Measurements from ENCODE around the gene MELK.
"Not testable (repeated sequence)": the region's sequence is repeated elsewhere in the genome, so short reads cannot be mapped to it uniquely, and the experiment has no call there.

Gene MELK

DNA sequence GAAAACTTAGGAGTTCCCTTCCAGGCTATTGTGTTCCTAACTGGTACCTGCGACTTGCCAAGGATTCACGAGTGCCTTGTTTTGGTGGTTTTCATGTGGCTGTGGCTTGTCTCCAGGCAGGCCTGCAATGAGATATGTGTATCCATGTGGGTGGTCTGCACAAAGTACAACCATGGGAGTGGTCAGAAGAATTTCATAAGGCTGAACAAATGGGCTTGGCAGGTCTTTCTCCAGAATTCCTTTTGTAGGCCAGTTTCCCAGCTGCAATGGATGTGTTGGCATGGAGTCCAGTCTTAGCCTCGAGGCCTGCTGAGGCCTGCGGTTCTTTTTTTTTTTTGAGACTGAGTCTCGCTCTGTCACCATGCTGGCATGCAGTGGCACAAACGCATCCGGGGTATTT is 28.8 kb upstream of the MELK start:
- TF ChIP-seq SUZ12 (IDR thresholded peaks at IDR 0.05; ENCODE audit: extremely low read depth, insufficient read depth, insufficient read length), result no peak
- TF ChIP-seq YY1 (IDR thresholded peaks at IDR 0.05; ENCODE audit: insufficient read depth, insufficient read length), result no peak
- TF ChIP-seq ZNF274 (IDR thresholded peaks at IDR 0.05; ENCODE audit: low read depth, low read length), result no peak
- H3K9me3 ChIP-seq (ENCODE audit: insufficient read depth, low read length), result no peaks in the 10 kb centered on the region
- no peaks in the 10 kb centered on the region for H3K27me3 ChIP-seq (ENCODE audit: insufficient read depth, insufficient read length)
- no peak overlapping the region for H3K4me3 ChIP-seq (ENCODE audit: insufficient read length, low read depth)
- H3K36me3 ChIP-seq (ENCODE audit: insufficient read depth, insufficient read length, low read length), result no peaks in the 10 kb centered on the region
- DNase-seq (ENCODE audit: low read depth, low spot score), result no peak
- peaks cover 2% of the 10 kb centered on the region for H3K4me1 ChIP-seq (ENCODE audit: insufficient read depth, insufficient read length)
- H3K9ac ChIP-seq (ENCODE audit: insufficient read length, low read depth), result no peak overlapping the region

DNA sequence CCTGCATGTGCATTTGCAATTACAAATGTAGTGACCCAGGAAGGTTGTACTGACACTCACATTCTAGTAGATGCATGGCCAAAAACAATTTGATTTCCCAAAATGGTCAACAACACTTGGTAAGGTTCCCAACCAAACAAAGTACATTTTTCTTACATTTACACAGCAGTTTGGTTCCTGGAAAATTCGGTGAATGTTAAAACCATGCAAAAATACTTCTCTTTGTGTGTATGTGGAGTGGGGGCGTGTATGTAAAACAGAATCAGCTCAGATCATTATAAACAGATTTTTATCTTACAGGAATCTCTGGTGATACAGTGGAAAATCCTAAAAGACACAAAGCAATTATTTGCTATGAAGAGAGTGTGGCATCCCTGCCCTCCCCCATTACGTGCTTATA is 25.1 kb upstream of the MELK start:
- Histone ChIP-seq H3K36me3 (ENCODE audit: insufficient read depth, insufficient read length, low read length) (no peaks in the 10 kb centered on the region), H3K27me3 (ENCODE audit: insufficient read depth, insufficient read length) (no peaks in the 10 kb centered on the region), H3K9ac (ENCODE audit: insufficient read length, low read depth) (no peak overlapping the region), H3K9me3 (ENCODE audit: insufficient read depth, low read length) (no peaks in the 10 kb centered on the region), H3K4me1 (ENCODE audit: insufficient read depth, insufficient read length) (no peaks in the 10 kb centered on the region), H3K4me3 (ENCODE audit: insufficient read length, low read depth) (no peak overlapping the region)
- no peak for TF ChIP-seq YY1 (IDR thresholded peaks at IDR 0.05; ENCODE audit: insufficient read depth, insufficient read length)
- no peak for TF ChIP-seq SUZ12 (IDR thresholded peaks at IDR 0.05; ENCODE audit: extremely low read depth, insufficient read depth, insufficient read length)
- no peak for TF ChIP-seq ZNF274 (IDR thresholded peaks at IDR 0.05; ENCODE audit: low read depth, low read length)
- DNase-seq (ENCODE audit: low read depth, low spot score), result no peak

DNA sequence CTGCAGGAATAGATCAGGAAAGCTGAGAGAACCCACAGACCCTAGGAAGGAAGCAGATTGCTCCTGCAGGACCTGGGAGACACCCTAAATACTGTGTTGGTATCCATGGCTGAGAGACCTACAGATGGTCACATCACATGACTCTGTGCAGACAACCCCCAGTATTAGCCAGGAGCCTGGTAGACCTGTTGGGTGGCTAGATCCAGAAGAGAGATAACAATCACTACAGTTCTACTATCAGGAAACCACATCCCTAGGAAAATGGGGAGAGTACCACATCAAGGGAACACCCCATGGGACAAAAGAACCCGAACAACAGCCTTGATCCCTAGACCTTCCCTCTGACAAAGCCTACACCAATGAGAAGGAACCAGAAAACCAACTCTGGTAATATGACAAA is 24.2 kb upstream of the MELK start:
- H3K27me3 ChIP-seq (ENCODE audit: insufficient read depth, insufficient read length), result no peaks in the 10 kb centered on the region
- H3K9me3 ChIP-seq (ENCODE audit: insufficient read depth, low read length), result no peaks in the 10 kb centered on the region
- no peak for DNase-seq (ENCODE audit: low read depth, low spot score)
- H3K4me3 ChIP-seq (ENCODE audit: insufficient read length, low read depth), result no peak overlapping the region
- no peaks in the 10 kb centered on the region for H3K36me3 ChIP-seq (ENCODE audit: insufficient read depth, insufficient read length, low read length)
- H3K4me1 ChIP-seq (ENCODE audit: insufficient read depth, insufficient read length), result no peaks in the 10 kb centered on the region
- H3K9ac ChIP-seq (ENCODE audit: insufficient read length, low read depth), result no peak overlapping the region
- no peak for TF ChIP-seq YY1 (IDR thresholded peaks at IDR 0.05; ENCODE audit: insufficient read depth, insufficient read length)
- no peak for TF ChIP-seq ZNF274 (IDR thresholded peaks at IDR 0.05; ENCODE audit: low read depth, low read length)
- no peak for TF ChIP-seq SUZ12 (IDR thresholded peaks at IDR 0.05; ENCODE audit: extremely low read depth, insufficient read depth, insufficient read length)

DNA sequence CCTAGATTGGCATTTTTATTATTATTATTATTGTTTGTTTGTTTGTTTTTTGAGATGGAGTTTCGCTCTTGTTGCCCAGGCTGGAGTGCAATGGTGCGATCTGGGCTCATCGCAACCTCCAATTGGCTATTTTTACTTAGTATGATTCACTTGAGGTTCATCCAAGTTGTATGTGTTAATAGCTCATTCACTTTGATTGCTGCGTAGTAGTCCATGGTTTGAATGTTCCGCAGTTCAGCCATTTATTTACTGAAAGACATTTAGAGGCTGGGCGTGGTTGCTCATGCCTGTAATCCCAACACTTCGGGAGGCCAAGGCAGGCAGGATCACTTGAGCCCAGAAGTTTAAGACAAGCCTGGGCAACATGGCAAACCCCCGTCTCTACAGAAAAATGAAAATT is 22.6 kb upstream of the MELK start:
- Histone ChIP-seq H3K4me1 (ENCODE audit: insufficient read depth, insufficient read length) (no peaks in the 10 kb centered on the region), H3K9ac (ENCODE audit: insufficient read length, low read depth) (no peak overlapping the region), H3K36me3 (ENCODE audit: insufficient read depth, insufficient read length, low read length) (no peaks in the 10 kb centered on the region), H3K9me3 (ENCODE audit: insufficient read depth, low read length) (no peaks in the 10 kb centered on the region), H3K4me3 (ENCODE audit: insufficient read length, low read depth) (no peak overlapping the region), H3K27me3 (ENCODE audit: insufficient read depth, insufficient read length) (no peaks in the 10 kb centered on the region)
- TF ChIP-seq YY1 (IDR thresholded peaks at IDR 0.05; ENCODE audit: insufficient read depth, insufficient read length) (no peak), SUZ12 (IDR thresholded peaks at IDR 0.05; ENCODE audit: extremely low read depth, insufficient read depth, insufficient read length) (no peak)
- no peak for DNase-seq (ENCODE audit: low read depth, low spot score)

DNA sequence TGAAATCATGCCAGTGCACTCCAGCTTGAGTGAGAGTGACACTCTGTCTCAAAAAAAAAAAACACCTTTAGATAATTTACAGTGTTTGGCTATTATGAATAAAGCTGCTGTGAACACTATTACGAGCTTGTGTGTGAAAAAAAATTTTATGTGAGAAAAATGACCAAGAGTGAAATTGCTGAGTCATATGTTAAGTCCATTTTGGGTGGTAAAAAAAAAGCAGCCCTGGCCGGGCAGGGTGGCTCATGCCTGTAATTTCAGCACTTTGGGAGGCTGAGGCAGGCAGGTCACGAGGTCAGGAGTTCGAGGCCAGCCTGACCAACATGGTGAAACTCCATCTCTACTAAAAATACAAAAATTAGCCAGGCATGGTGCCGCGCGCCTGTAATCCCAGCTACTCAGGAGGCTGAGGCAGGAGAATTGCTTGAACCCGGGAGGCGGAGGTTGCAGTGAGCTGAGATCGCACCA is 22.0 kb upstream of the MELK start:
- not testable (repeated sequence) for H3K4me3 ChIP-seq (ENCODE audit: insufficient read length, low read depth); H3K27me3 ChIP-seq (ENCODE audit: insufficient read depth, insufficient read length); H3K4me1 ChIP-seq (ENCODE audit: insufficient read depth, insufficient read length); DNase-seq (ENCODE audit: low read depth, low spot score); H3K9me3 ChIP-seq (ENCODE audit: insufficient read depth, low read length); H3K9ac ChIP-seq (ENCODE audit: insufficient read length, low read depth); H3K36me3 ChIP-seq (ENCODE audit: insufficient read depth, insufficient read length, low read length)

DNA sequence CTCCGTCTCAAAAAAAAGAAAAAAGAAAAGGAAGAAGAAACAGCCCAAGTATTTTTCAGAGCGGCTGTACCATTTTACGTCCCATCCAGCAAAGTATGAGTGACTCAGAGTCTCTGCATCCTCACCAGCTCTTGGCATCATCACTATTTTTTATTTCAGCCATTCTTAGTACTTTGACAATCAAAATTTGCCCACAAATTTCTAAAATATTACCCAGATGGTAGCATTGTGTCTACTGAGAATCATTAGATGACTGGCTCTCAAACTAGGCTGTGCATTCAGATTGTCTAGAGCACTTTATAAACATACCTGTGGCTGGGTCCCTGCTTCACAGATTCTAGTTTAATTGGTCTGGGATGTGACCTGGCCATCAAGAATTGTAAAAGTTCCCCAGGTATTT is 21.6 kb upstream of the MELK start:
- DNase-seq (ENCODE audit: low read depth, low spot score), result no peak
- TF ChIP-seq ZNF274 (IDR thresholded peaks at IDR 0.05; ENCODE audit: low read depth, low read length) (no peak), YY1 (IDR thresholded peaks at IDR 0.05; ENCODE audit: insufficient read depth, insufficient read length) (no peak), SUZ12 (IDR thresholded peaks at IDR 0.05; ENCODE audit: extremely low read depth, insufficient read depth, insufficient read length) (no peak)
- Histone ChIP-seq H3K4me1 (ENCODE audit: insufficient read depth, insufficient read length) (no peaks in the 10 kb centered on the region), H3K4me3 (ENCODE audit: insufficient read length, low read depth) (no peak overlapping the region), H3K27me3 (ENCODE audit: insufficient read depth, insufficient read length) (no peaks in the 10 kb centered on the region), H3K9ac (ENCODE audit: insufficient read length, low read depth) (no peak overlapping the region), H3K9me3 (ENCODE audit: insufficient read depth, low read length) (no peaks in the 10 kb centered on the region), H3K36me3 (ENCODE audit: insufficient read depth, insufficient read length, low read length) (no peaks in the 10 kb centered on the region)

DNA sequence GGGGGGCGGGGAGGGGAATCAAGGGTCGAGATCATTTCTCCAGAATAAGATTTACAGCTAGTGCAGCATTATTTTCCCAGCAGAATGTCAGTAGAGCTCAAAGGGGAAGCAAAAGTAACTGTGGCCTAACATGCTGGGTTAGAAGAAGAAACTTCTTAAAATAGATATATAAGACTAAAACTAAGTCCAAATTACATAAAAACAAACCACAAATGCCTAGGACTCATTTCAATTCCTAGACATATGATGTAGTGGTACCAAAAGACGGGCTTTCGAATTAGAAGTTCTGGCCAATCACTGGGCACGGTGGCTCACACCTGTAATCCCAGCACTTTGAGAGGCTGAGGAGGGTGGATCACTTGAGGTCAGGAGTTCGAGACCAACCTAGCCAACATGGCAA is 20.8 kb upstream of the MELK start:
- Histone ChIP-seq H3K9ac (ENCODE audit: insufficient read length, low read depth) (no peak overlapping the region), H3K4me3 (ENCODE audit: insufficient read length, low read depth) (no peak overlapping the region), H3K36me3 (ENCODE audit: insufficient read depth, insufficient read length, low read length) (no peaks in the 10 kb centered on the region), H3K9me3 (ENCODE audit: insufficient read depth, low read length) (no peaks in the 10 kb centered on the region), H3K27me3 (ENCODE audit: insufficient read depth, insufficient read length) (no peaks in the 10 kb centered on the region), H3K4me1 (ENCODE audit: insufficient read depth, insufficient read length) (peaks cover 2% of the 10 kb centered on the region)
- DNase-seq (ENCODE audit: low read depth, low spot score), result no peak
- TF ChIP-seq SUZ12 (IDR thresholded peaks at IDR 0.05; ENCODE audit: extremely low read depth, insufficient read depth, insufficient read length) (no peak), ZNF274 (IDR thresholded peaks at IDR 0.05; ENCODE audit: low read depth, low read length) (no peak), YY1 (IDR thresholded peaks at IDR 0.05; ENCODE audit: insufficient read depth, insufficient read length) (no peak)
